HG03039 (cell line): ENCODE data around the gene BCHE.

ENCODE experiments used
- ATAC-seq: cut with Tn5 transposase; IDR thresholded peaks from one replicate; pipeline ENCODE4 v1.9.1; 2021; ENCODE audit warnings: mild to moderate bottlenecking, moderate library complexity; ENCODE audit not compliant: unreplicated experiment

The BCHE gene

DNA sequence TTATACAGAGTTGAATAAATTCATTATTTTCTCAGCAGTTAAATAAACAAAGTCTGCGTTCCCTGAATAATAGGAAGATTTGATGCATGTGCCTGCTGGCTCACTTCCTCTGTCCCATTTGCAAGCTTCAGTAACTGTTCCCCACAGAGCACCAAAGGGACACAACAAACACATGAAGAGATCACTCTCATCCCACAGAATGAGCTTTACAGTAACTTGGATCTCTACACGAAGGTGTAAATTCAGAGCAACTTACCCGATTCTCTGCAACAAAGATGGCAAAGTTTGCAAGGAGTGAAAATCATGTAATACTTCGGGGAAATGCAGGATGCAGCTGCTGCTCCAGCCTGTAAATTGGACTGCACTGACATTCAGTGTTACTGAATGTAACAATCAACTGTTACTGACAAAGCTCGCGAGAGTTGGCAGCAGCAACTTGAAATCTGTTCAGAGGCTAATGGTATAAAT, at the start of gene BCHE:
TSS of gene BCHE (minus strand) at position 366 of the 468 bp plus-strand sequence. CDS start 6,390 bp downstream, outside the sequence.
- ATAC-seq = no peak

GRCh38 chr3:165885558-165886270, 48.5 kb upstream of the BCHE start:
- no peak for ATAC-seq

DNA sequence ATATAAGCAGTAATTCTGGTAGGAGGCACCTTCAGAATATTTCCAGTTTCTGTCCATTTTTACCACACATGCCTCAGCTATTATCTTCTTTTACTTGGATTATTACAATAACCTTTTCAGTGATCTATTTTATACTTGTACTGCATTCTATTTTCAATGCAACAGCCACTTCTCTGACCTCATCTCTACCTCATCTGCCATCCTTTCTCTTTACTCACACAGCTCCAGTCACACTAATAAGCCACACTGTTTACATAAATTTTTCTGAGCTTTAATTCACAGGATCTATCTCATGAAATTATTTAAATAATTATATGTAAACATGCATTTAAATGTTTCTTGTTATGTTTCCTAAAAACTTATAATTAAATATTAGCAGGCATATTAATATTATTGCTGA, 47.3 kb upstream of the BCHE start:
- ATAC-seq = no peak

DNA sequence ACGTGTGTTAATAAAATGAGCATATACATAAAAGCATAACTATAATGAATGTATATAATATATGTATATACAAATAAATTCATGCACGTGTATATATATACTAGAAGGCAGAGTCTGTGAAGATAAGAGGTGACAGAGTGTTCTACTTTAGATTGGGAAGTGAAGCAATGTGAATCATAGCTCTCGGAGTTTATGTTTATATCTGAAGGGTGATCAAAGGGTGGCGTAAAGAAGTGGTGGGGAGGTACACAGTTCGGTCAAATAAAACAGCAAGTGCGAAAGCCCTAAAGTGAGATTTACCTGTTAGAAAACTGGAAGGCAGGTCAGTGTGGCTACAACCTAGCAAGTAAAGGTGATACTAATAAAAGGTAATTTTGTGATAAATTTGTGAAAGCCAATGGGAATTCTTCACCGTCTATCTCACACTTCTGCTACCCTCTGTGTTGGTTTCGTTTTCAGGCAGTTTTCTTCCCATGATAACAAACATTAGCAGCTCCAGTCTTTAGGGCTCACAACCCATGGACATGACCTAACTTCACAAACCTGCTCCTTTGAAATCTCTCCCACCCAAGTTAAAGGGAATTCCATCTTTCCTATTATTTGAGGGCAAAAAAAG, 46.7 kb upstream of the BCHE start:
- no peak for ATAC-seq

GRCh38 chr3:165883117-165883516, 45.9 kb upstream of the BCHE start:
- no peak for ATAC-seq

DNA sequence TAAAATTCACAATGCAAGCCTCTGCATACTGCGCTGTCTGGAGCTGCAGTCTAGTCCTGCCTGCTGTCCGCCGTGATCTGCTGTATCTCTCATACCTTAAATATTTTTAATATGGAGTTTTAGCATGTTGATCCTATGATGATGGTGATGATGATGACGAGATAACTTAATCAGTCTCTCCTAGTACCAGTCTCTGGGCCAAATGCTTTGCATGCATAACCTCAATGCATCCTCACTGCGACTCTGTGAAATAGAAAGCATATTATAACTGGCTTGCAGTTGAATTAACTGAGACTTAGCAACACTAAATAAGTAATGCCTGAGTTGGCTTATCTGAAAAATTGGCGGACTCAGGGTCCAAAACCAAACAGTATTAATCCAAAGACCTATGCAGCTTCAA, 38.4 kb upstream of the BCHE start:
- no peak for ATAC-seq

GRCh38 chr3:165874663-165875489, 37.7 kb upstream of the BCHE start:
- no peak for ATAC-seq

GRCh38 chr3:165868088-165868487, 30.9 kb upstream of the BCHE start:
- ATAC-seq = no peak

DNA sequence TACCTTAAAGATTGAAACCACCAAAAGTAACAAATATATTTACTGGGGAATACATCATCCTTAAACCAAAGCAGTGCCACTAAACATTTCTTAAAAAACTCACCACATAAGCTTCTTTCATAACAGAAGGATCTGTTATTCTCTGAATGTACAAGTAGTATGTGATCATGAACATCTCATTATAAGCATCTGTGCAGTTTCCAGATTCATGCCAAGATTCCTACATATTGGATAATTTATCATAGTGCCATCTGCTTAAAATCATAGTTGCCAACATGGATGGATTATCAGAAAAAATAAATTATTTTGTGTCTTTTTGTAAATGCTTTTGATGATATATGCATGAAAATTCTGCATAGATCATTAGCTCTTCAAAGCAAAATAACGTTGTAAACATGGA, 21.8 kb upstream of the BCHE start:
- no peak for ATAC-seq

- ATAC-seq = no peak
Observed at GRCh38 chr3:165855581-165855980, 18.4 kb upstream of the BCHE start.

DNA sequence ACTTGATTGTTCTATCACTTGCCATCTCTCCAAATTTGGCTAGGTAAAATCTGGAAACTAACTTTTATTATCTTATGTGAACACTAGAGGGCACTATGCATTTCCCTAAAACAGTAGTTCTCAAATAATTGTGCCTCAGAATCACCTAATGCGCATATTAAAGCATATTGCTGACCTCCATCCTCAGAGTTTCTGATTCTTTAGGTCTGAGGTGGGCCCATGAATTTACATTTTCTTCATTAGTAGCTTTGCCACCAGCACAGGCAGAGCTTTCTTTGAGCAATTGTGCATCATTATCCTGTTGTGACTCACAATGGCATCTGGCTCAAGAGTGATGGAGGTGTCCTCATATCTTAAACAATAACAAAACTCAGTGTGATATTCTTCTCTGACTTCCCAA, 17.5 kb upstream of the BCHE start:
- ATAC-seq = no peak

- no peak for ATAC-seq
Observed at GRCh38 chr3:165852711-165853110, 15.5 kb upstream of the BCHE start.

- no peak for ATAC-seq
Observed at GRCh38 chr3:165852191-165852590, 15.0 kb upstream of the BCHE start.

- ATAC-seq = no peak
Observed at GRCh38 chr3:165846056-165846455, 8.8 kb upstream of the BCHE start.

DNA sequence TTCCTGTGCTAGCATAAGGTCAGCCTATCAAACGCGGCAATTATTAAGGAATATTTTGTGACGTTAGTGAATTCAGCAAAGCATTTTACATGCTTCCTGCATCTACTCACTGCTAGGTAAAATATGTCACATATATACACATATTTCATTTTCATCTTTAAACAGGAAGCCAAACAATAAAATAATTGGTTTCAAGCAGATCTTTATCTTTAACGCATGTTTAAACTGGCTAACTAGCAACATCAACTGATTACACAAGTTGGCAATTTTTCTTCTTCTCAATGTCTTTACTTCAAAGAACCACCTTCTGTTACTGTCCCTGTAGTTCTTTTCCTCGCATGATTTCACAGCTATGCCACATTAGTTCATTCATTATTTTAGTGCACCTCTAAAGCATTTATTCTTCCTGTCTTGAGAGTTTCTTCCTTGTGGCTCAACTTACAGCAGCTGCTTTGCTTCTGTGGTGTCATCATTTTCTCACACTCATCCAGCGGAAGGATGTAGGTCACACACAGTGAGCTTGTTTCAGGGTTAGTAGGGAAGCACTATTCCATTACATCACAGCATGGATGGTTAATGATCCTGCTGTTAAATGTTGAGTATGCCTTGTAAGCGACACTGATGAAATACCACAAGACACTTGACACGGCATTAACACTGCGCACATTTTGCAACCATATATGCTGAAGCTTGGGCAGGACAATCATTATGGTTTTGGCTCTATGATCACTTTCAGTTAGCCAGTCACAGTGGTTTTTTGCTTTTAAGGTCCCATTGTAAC, 2.3 kb upstream of the BCHE start:
- ATAC-seq = no peak

GRCh38 chr3:165837801-165838200, 578 bp upstream of the BCHE start:
- no peak for ATAC-seq

DNA sequence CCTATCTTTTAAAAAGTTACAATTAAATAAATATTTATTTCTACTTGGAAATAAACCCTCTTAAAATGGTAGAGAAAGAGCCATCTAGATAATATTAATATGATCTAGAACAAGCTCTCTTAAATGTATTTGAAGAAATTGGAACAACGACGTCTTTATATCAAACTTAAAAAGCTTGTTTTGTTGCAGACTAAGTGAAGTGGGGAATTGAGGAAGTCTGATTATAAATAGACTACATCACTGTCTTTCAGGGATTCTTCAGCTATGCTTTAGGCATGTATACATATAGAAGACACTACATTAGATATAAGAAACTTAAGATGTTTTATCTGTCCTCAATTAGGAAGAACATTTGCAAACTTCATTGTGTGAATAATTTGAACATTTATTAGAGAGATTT, 1.8 kb downstream of the BCHE start:
- no peak for ATAC-seq

DNA sequence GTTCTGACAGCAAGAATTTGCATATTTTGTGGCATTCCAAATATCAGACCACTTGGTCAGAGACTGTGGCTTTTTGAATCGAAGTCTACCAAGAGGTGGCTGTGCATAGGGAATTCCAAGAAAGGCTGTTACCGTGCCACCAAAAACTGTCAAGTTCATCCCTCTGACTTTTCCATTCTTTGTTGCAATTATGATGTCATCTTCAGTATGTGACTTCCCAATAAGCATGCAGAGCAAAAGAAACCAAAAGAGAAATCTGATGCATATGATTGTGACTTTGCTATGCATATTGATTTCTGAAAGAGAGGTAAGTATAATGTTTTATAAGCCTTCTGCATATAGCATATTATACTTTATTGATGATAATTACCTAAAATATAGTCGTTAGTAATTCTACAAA, 6.5 kb downstream of the BCHE start:
- ATAC-seq = no peak

DNA sequence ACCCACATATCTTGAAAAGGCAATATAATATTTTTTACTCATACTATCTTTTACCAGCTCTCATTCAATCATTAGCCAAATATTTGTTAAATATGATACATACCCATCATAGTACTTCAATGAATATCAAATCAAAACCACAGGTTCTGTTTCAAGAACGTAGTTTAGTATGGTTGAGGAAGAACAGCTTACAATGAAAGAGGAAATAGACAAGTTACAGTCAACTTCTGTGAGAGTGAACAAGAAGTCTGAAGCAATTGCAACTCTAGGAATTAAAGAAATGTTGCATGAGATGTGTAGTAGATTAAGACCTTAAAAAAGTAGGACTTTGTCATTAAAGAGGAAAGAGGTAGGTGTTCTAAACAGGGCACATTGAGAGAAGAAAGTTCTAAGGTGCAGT, 9.3 kb downstream of the BCHE start:
- ATAC-seq = no peak

DNA sequence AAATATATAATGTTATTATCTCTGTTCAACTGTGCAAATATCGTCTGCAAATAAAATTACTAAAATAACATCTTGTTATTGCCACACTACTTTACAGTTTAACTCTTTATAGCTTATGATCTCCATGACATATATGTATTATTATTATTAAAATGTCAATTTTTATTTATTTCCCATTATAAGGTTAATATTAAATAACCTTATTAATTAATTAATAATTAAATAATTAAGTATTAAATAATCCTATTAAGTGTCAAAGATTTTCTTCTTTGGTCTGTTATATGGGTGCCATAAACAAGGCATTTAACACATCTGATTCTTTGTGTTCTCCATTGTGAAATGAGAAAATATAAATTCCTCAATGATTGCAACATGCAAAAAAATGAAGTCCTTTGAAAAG, 10.0 kb downstream of the BCHE start:
- ATAC-seq = no peak

- ATAC-seq = no peak
Observed at GRCh38 chr3:165820671-165821123, 16.5 kb downstream of the BCHE start.
